Calu3 (cell line): ENCODE results near the gene OCIAD2. TPM values are rescaled to one million over a fixed set of nuclear protein-coding genes. Genes with fewer than 3 reads are reported as not detected.
"Not testable (repeated sequence)": the region's sequence is repeated elsewhere in the genome, so short reads cannot be mapped to it uniquely, and the experiment has no call there.

Experiments
- BruUV-seq: library from RNA; stranded (reverse); fragments of 400-500 nt; replicated peaks from 2 replicates; lab custom pipeline; 2021; lab: Mats Ljungman, UMichigan
- CTCF ChIA-PET: fragments of 300-600 bp; sonication (Branson Sonifier 250); formaldehyde crosslinking; loops from one replicate; lab custom pipeline; 2022; ENCODE audit warnings: antibody characterized with exemption; lab: Charles Lee
- DNase-seq: peaks from one replicate; pipeline ENCODE4 v3.0.0; 2022
- H3K27ac Mint-ChIP-seq: one replicate; pipeline ENCODE4 v1.8.0; 2022; ENCODE audit warnings: mixed read lengths; ENCODE audit not compliant: unreplicated experiment
- H3K27me3 Mint-ChIP-seq: one replicate; pipeline ENCODE4 v1.8.0; 2022; ENCODE audit warnings: mixed read lengths; ENCODE audit not compliant: unreplicated experiment
- H3K36me3 Mint-ChIP-seq: one replicate; pipeline ENCODE4 v1.8.0; 2022; ENCODE audit warnings: mild to moderate bottlenecking, moderate library complexity, mixed read lengths; ENCODE audit not compliant: insufficient read depth, unreplicated experiment
- H3K4me1 Mint-ChIP-seq: one replicate; pipeline ENCODE4 v1.8.0; 2022; ENCODE audit warnings: mild to moderate bottlenecking, low read depth, mixed read lengths; ENCODE audit not compliant: unreplicated experiment
- H3K4me3 Mint-ChIP-seq: one replicate; pipeline ENCODE4 v1.8.0; 2022; ENCODE audit warnings: mild to moderate bottlenecking, low read depth, moderate library complexity, mixed read lengths; ENCODE audit not compliant: unreplicated experiment
- H3K9me3 Mint-ChIP-seq: one replicate; pipeline ENCODE4 v1.8.0; 2022; ENCODE audit warnings: low read depth, mixed read lengths; ENCODE audit not compliant: unreplicated experiment
- CTCF ChIP-seq: fragments of 200-600 bp; IDR thresholded peaks from one replicate; pipeline ENCODE4 v1.8.0; 2022; ENCODE audit warnings: antibody characterized with exemption; ENCODE audit not compliant: unreplicated experiment
- intact Hi-C: fragments of 100-400 bp; cut with micrococcal nuclease; formaldehyde crosslinking; loops from one replicate; pipeline ENCODE4 v1.10.0; 2022; ENCODE audit not compliant: unreplicated experiment
- total RNA-seq: library from RNA; stranded (reverse); gene quantifications from 2 replicates; pipeline ENCODE4 v1.2.3, GENCODE V29; 2022

OCIAD2 gene
- total RNA-seq, 1 experiment from 2014 or later: 182 TPM

GRCh38 chr4:48879561-48880442, 26.8 kb downstream of the OCIAD2 start:
- intact Hi-C loops: loop anchor here (10.0 kb wide), 1 partner anchor 85 kb away; no protein-coding TSS in a partner anchor
- H3K27ac Mint-ChIP-seq: no peak overlapping the region
- no peak for DNase-seq
- CTCF ChIA-PET: no interaction called here
- H3K9me3 Mint-ChIP-seq: no peaks in the 10 kb centered on the region
- TF ChIP-seq CTCF: no peak
- no peaks in the 10 kb centered on the region for H3K27me3 Mint-ChIP-seq
- peaks cover 4% of the 10 kb centered on the region for H3K36me3 Mint-ChIP-seq
- no TSS peak for BruUV-seq
- H3K4me3 Mint-ChIP-seq: no peak overlapping the region
- H3K4me1 Mint-ChIP-seq: no peaks in the 10 kb centered on the region

GRCh38 chr4:48877827-48878535, 28.6 kb downstream of the OCIAD2 start:
- Mint-ChIP-seq H3K9me3 (no peaks in the 10 kb centered on the region), H3K27ac (no peak overlapping the region), H3K4me1 (no peaks in the 10 kb centered on the region), H3K36me3 (no peaks in the 10 kb centered on the region), H3K27me3 (no peaks in the 10 kb centered on the region), H3K4me3 (no peak overlapping the region)
- no TSS peak for BruUV-seq
- no peak for TF ChIP-seq CTCF
- intact Hi-C loops: loop anchor here (10.0 kb wide), 1 partner anchor 87 kb away; no protein-coding TSS in a partner anchor
- CTCF ChIA-PET: no interaction called here
- no peak for DNase-seq

- H3K36me3 Mint-ChIP-seq, CTCF ChIA-PET, H3K9me3 Mint-ChIP-seq, DNase-seq, H3K4me1 Mint-ChIP-seq, intact Hi-C loops, H3K27me3 Mint-ChIP-seq, H3K4me3 Mint-ChIP-seq, H3K27ac Mint-ChIP-seq, BruUV-seq: not testable (repeated sequence)
Measured at GRCh38 chr4:48864696-48865095, 41.9 kb downstream of the OCIAD2 start.

- intact Hi-C loops: no loop called here
- CTCF ChIA-PET: no interaction called here
- no TSS peak for BruUV-seq
- DNase-seq: no peak
- no peak overlapping the region for H3K4me3 Mint-ChIP-seq
- H3K4me1 Mint-ChIP-seq: no peaks in the 10 kb centered on the region
- no peak overlapping the region for H3K27ac Mint-ChIP-seq
- H3K9me3 Mint-ChIP-seq: no peaks in the 10 kb centered on the region
- TF ChIP-seq CTCF: no peak
- H3K36me3 Mint-ChIP-seq: no peaks in the 10 kb centered on the region
- no peaks in the 10 kb centered on the region for H3K27me3 Mint-ChIP-seq
Measured at GRCh38 chr4:48863728-48864127, 42.8 kb downstream of the OCIAD2 start.
